PC-9 (cell line): ENCODE data around the gene TRIM51. TPM values are rescaled to one million over a fixed set of nuclear protein-coding genes. Genes with fewer than 3 reads are reported as not detected.
"Not testable (repeated sequence)": the region's sequence is repeated elsewhere in the genome, so short reads cannot be mapped to it uniquely, and the experiment has no call there.

Experiments used
- Bru-seq: library from RNA; stranded (reverse); fragments of 400-500 nt; gene quantifications from one replicate; lab custom pipeline; 2021; lab: Mats Ljungman, UMichigan
- BruChase-seq, 2 experiments: library from RNA; stranded (reverse); fragments of 400-500 nt; gene quantifications; one replicate each; lab custom pipeline; 2021; lab: Mats Ljungman, UMichigan
- BruUV-seq: library from RNA; stranded (reverse); fragments of 400-500 nt; replicated peaks from 2 replicates; lab custom pipeline; 2021; lab: Mats Ljungman, UMichigan
- CTCF ChIA-PET: fragments of 300-600 bp; sonication (Branson Sonifier 250); formaldehyde crosslinking; loops from one replicate; lab custom pipeline; 2022; ENCODE audit warnings: antibody characterized with exemption; lab: Charles Lee
- POLR2A ChIA-PET: fragments of 300-600 bp; sonication (Branson Sonifier 250); formaldehyde crosslinking; loops from one replicate; lab custom pipeline; 2022; ENCODE audit warnings: antibody characterized with exemption; ENCODE audit not compliant: unreplicated experiment; lab: Charles Lee
- DNase-seq, 2 experiments: peaks; one replicate each; pipeline versions ENCODE4 v3.0.0 to v3.0.0-alpha.2; 2015 to 2022; ENCODE audit warnings: mixed read lengths in 1 of 2
- H2AFZ ChIP-seq: fragments of 200-600 bp; sonication (generic); 2 replicates; pipeline ENCODE4 v1.8.1; 2017; ENCODE audit warnings: antibody characterized with exemption
- H3F3A ChIP-seq: fragments of 200-600 bp; sonication (generic); 2 replicates; pipeline ENCODE4 v1.8.1; 2017; ENCODE audit warnings: antibody characterized with exemption, mild to moderate bottlenecking, low read depth; ENCODE audit not compliant: insufficient read depth
- H3K27ac ChIP-seq: fragments of 200-600 bp; sonication (generic); 2 replicates; pipeline ENCODE4 v1.6.1; 2016; ENCODE audit warnings: mixed run types
- H3K27me3 ChIP-seq: fragments of 200-600 bp; sonication (generic); 2 replicates; pipeline ENCODE4 v1.6.1; 2016; ENCODE audit warnings: low read depth, mixed run types; ENCODE audit not compliant: insufficient read depth
- H3K36me3 ChIP-seq: fragments of 200-600 bp; sonication (generic); 2 replicates; pipeline ENCODE4 v1.6.1; 2016; ENCODE audit warnings: low read depth, mixed run types
- H3K4me1 ChIP-seq: fragments of 200-600 bp; sonication (generic); replicated peaks from 2 replicates; pipeline ENCODE4 v1.6.1; 2016; ENCODE audit warnings: mixed run types; ENCODE audit not compliant: insufficient read depth
- H3K4me2 ChIP-seq: fragments of 200-600 bp; sonication (generic); 2 replicates; pipeline ENCODE4 v1.6.1; 2017; ENCODE audit warnings: mixed run types
- H3K4me3 ChIP-seq: fragments of 200-600 bp; sonication (generic); 2 replicates; pipeline ENCODE4 v1.6.1; 2016; ENCODE audit warnings: mixed run types
- H3K79me2 ChIP-seq: fragments of 200-600 bp; sonication (generic); 2 replicates; pipeline ENCODE4 v1.6.1; 2017; ENCODE audit warnings: low read depth, mixed run types
- H3K9me2 ChIP-seq: fragments of 200-600 bp; sonication (generic); 2 replicates; pipeline ENCODE4 v1.8.1; 2017; ENCODE audit warnings: mild to moderate bottlenecking; ENCODE audit not compliant: insufficient read depth
- H3K9me3 ChIP-seq: fragments of 200-600 bp; sonication (generic); 2 replicates; pipeline ENCODE4 v1.8.1; 2016; ENCODE audit warnings: low read depth; ENCODE audit not compliant: insufficient read depth
- H4K20me1 ChIP-seq: fragments of 200-600 bp; sonication (generic); 2 replicates; pipeline ENCODE4 v1.8.1; 2017; ENCODE audit not compliant: insufficient read depth
- EZH2 ChIP-seq: fragments of 200-600 bp; sonication (generic); IDR thresholded peaks from 2 replicates; pipeline ENCODE4 v1.8.0; 2017; ENCODE audit warnings: antibody characterized with exemption, low read depth
- intact Hi-C: fragments of 100-400 bp; cut with micrococcal nuclease; formaldehyde crosslinking; loops from one replicate; pipeline ENCODE4 v1.10.0; 2022; ENCODE audit not compliant: unreplicated experiment
- long read RNA-seq: library from polyadenylated mRNA; stranded (forward); transcript quantifications from one replicate; pipeline ENCODE4 v2.0.0, GENCODE V29; 2022
- total RNA-seq: library from RNA; stranded (reverse); gene quantifications from 2 replicates; pipeline ENCODE4 v1.2.3, GENCODE V29; 2021
- TF ChIP-seq, protein P1 (sequence below): fragments of 200-600 bp; sonication (generic); conservative IDR thresholded peaks from 2 replicates; pipeline ENCODE4 v1.6.1; 2017; ENCODE audit warnings: mixed run types, antibody characterized with exemption, mild to moderate bottlenecking, moderate library complexity

TRIM51 gene, protein sequence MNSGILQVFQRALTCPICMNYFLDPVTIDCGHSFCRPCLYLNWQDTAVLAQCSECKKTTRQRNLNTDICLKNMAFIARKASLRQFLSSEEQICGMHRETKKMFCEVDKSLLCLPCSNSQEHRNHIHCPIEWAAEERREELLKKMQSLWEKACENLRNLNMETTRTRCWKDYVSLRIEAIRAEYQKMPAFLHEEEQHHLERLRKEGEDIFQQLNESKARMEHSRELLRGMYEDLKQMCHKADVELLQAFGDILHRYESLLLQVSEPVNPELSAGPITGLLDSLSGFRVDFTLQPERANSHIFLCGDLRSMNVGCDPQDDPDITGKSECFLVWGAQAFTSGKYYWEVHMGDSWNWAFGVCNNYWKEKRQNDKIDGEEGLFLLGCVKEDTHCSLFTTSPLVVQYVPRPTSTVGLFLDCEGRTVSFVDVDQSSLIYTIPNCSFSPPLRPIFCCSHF
- total RNA-seq (not detected in 2 replicates), Bru-seq, nascent RNA (not detected), BruChase-seq, experiment 1, labeled RNA remaining after a 2-hour chase (not detected), BruChase-seq, experiment 2, labeled RNA remaining after a 6-hour chase (not detected)
- long read RNA-seq, result 0 reads

GRCh38 chr11:55882997-55883396, at the start of gene TRIM51:
Gene TRIM51 (plus strand): TSS chr11:55883297. CDS start chr11:55885429, 2,132 bp downstream.
- H3F3A ChIP-seq, BruUV-seq, DNase-seq, H3K79me2 ChIP-seq, H3K4me1 ChIP-seq, H3K4me3 ChIP-seq, POLR2A ChIA-PET, H3K36me3 ChIP-seq, H3K9me2 ChIP-seq, H4K20me1 ChIP-seq, H3K27ac ChIP-seq, H3K9me3 ChIP-seq, H2AFZ ChIP-seq, CTCF ChIA-PET, intact Hi-C loops, H3K4me2 ChIP-seq: not testable (repeated sequence)
- H3K27me3 ChIP-seq, result peaks cover 16% of the 10 kb centered on the region

GRCh38 chr11:55838452-55838851, 44.6 kb upstream of the TRIM51 start, which contains the start of gene OR5D16:
Gene OR5D16 (plus strand): TSS chr11:55838752. CDS start chr11:55838752, 0 bp downstream.
- ChIA-PET POLR2A (no interaction called here), CTCF (no interaction called here)
- no peak within 1 kb of the TSS for H3K4me3 ChIP-seq
- no peaks in the 10 kb centered on the region for H4K20me1 ChIP-seq
- H3K9me2 ChIP-seq, result no peaks in the 10 kb centered on the region
- H2AFZ ChIP-seq, result no peak within 1 kb of the TSS; the same call in 1 of the 2 replicates
- intact Hi-C loops, result no loop called here
- H3K36me3 ChIP-seq, result no peaks in the 10 kb centered on the region
- no peaks in the 10 kb centered on the region for H3K27me3 ChIP-seq
- TF ChIP-seq, protein P1, sequence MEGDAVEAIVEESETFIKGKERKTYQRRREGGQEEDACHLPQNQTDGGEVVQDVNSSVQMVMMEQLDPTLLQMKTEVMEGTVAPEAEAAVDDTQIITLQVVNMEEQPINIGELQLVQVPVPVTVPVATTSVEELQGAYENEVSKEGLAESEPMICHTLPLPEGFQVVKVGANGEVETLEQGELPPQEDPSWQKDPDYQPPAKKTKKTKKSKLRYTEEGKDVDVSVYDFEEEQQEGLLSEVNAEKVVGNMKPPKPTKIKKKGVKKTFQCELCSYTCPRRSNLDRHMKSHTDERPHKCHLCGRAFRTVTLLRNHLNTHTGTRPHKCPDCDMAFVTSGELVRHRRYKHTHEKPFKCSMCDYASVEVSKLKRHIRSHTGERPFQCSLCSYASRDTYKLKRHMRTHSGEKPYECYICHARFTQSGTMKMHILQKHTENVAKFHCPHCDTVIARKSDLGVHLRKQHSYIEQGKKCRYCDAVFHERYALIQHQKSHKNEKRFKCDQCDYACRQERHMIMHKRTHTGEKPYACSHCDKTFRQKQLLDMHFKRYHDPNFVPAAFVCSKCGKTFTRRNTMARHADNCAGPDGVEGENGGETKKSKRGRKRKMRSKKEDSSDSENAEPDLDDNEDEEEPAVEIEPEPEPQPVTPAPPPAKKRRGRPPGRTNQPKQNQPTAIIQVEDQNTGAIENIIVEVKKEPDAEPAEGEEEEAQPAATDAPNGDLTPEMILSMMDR, result no peak
- TF ChIP-seq EZH2, result no peak
- no peaks in the 10 kb centered on the region for H3K4me1 ChIP-seq
- no peak within 1 kb of the TSS for H3K27ac ChIP-seq
- no peak within 1 kb of the TSS for H3K4me2 ChIP-seq
- no peaks in the 10 kb centered on the region for H3K79me2 ChIP-seq
- H3K9me3 ChIP-seq, result no peaks in the 10 kb centered on the region; the same call in 1 of the 2 replicates
- no TSS peak for BruUV-seq
- H3F3A ChIP-seq, result no peaks in the 10 kb centered on the region
- no peak for DNase-seq

- H2AFZ ChIP-seq, result no peak overlapping the region
- no peaks in the 10 kb centered on the region for H3K4me1 ChIP-seq
- no peak overlapping the region for H3K27ac ChIP-seq
- intact Hi-C loops, result no loop called here
- H3K79me2 ChIP-seq, result no peaks in the 10 kb centered on the region
- TF ChIP-seq, protein P1, result no peak
- H3K4me3 ChIP-seq, result no peak overlapping the region
- no peaks in the 10 kb centered on the region; the same call in 1 of the 2 replicates for H3K9me2 ChIP-seq
- ChIA-PET POLR2A (no interaction called here), CTCF (no interaction called here)
- no peaks in the 10 kb centered on the region for H3K36me3 ChIP-seq
- DNase-seq, result no peak
- no peaks in the 10 kb centered on the region for H3F3A ChIP-seq
- BruUV-seq, result no TSS peak
- H3K4me2 ChIP-seq, result no peak overlapping the region
- H3K9me3 ChIP-seq, result no peaks in the 10 kb centered on the region; the same call in 1 of the 2 replicates
- H3K27me3 ChIP-seq, result no peaks in the 10 kb centered on the region
- H4K20me1 ChIP-seq, result no peaks in the 10 kb centered on the region
These were observed 35.6 kb upstream of the TRIM51 start for GRCh38 chr11:55847453-55847852.
